Measurements from ENCODE around the gene ZNF827. TPM values are rescaled to one million over a fixed set of nuclear protein-coding genes. Genes with fewer than 3 reads are reported as not detected.

The ZNF827 gene
- polyA plus RNA-seq, 1 donor from 2014 or later, result 12.1 TPM

GRCh38 chr4:145865274-145865941, 73.2 kb downstream of the ZNF827 start (continued):
- no peak for TF ChIP-seq REST (IDR thresholded peaks at IDR 0.05; ENCODE audit: borderline replicate concordance)

GRCh38 chr4:145863191-145863590, 75.4 kb downstream of the ZNF827 start:
- Histone ChIP-seq H3K4me2 (ENCODE audit: low read length) (no peak overlapping the region), H3K9me2 (ENCODE audit: insufficient read depth, low read length) (no peaks in the 10 kb centered on the region), H4K20me1 (ENCODE audit: insufficient read depth) (no peaks in the 10 kb centered on the region), H3K4me3 (ENCODE audit: low read length) (no peak overlapping the region), H3F3A (ENCODE audit: insufficient read depth, low read length, poor library complexity, severe bottlenecking) (no peaks in the 10 kb centered on the region), H3K27ac (ENCODE audit: low read length) (no peak overlapping the region), H3K9me3 (ENCODE audit: low read length) (no peaks in the 10 kb centered on the region), H3K79me2 (replicated peaks; ENCODE audit: insufficient read depth, low read length) (no peaks in the 10 kb centered on the region), H3K9ac (ENCODE audit: low read length) (no peak overlapping the region), H3K27me3 (ENCODE audit: insufficient read depth, low read depth, low read length) (no peaks in the 10 kb centered on the region), H2AFZ (ENCODE audit: low read depth, low read length) (no peak overlapping the region), H3K36me3 (ENCODE audit: insufficient read depth, low read length) (peaks cover 3% of the 10 kb centered on the region)
- TF ChIP-seq MXI1 (conservative IDR thresholded peaks at IDR 0.05; ENCODE audit: poor library complexity, severe bottlenecking), result no peak
- no peak for TF ChIP-seq TAF1 (IDR thresholded peaks at IDR 0.05; ENCODE audit: low read depth)
- TF ChIP-seq CTCF (IDR thresholded peaks at IDR 0.05; ENCODE audit: poor library complexity, severe bottlenecking), result no peak
- no peak for TF ChIP-seq EZH2 (IDR thresholded peaks at IDR 0.05; ENCODE audit: borderline replicate concordance, insufficient read depth, low read length, poor library complexity, severe bottlenecking)
- no peak for TF ChIP-seq REST (IDR thresholded peaks at IDR 0.05; ENCODE audit: borderline replicate concordance)
- no peak for TF ChIP-seq SMC3 (conservative IDR thresholded peaks at IDR 0.05; ENCODE audit: poor library complexity)
- TF ChIP-seq POLR2AphosphoS5 (IDR thresholded peaks at IDR 0.05), result no peak
- TF ChIP-seq EP300 (conservative IDR thresholded peaks at IDR 0.05; ENCODE audit: poor library complexity, severe bottlenecking), result no peak

Measured in neural cell (in vitro differentiated cells).